ENCODE data around the gene MTERF1.

DNA sequence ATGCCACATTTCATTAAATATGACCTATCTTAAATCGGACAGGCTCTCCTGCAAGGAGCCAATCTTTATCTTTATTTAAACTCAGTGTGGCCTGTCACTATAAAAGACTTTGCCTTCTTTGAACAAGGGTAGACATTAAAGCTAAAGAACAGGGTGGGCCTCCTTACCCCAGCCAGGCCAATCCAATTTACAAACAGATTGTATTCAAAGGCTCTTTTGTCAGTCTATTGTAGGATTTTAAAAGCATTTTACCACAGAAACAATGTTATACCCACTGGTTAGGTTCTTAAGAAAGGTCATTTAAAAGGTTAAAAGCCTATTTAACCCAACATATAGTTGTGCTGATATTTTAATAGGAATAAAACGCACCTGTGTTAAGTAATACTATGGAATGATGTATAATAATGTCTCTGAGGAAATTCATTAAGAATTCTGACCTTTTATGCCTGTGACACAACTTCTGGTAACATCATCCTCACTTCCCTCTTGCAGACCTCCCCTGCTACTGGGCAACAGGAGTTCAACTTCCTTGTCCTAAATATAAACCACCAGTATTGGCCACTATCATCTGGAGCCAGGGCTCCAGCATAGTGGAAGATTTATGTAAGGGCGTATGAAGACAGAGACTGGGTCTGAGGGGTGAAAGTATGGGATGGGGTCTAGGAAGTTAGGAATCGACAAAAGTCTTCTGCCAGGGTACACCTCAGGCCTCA lies 32.5 kb downstream of the MTERF1 start:
- TF ChIP-seq, protein P1, sequence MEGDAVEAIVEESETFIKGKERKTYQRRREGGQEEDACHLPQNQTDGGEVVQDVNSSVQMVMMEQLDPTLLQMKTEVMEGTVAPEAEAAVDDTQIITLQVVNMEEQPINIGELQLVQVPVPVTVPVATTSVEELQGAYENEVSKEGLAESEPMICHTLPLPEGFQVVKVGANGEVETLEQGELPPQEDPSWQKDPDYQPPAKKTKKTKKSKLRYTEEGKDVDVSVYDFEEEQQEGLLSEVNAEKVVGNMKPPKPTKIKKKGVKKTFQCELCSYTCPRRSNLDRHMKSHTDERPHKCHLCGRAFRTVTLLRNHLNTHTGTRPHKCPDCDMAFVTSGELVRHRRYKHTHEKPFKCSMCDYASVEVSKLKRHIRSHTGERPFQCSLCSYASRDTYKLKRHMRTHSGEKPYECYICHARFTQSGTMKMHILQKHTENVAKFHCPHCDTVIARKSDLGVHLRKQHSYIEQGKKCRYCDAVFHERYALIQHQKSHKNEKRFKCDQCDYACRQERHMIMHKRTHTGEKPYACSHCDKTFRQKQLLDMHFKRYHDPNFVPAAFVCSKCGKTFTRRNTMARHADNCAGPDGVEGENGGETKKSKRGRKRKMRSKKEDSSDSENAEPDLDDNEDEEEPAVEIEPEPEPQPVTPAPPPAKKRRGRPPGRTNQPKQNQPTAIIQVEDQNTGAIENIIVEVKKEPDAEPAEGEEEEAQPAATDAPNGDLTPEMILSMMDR (conservative IDR thresholded peaks at IDR 0.05; ENCODE audit: low read depth, low read length), result no peak
- TF ChIP-seq EZH2 (IDR thresholded peaks at IDR 0.05; ENCODE audit: low read length, unreplicated experiment), result no peak

Data from PC-3 (cell line).